Measurements from ENCODE around the gene SPATA9. TPM values are rescaled to one million over a fixed set of nuclear protein-coding genes. Genes with fewer than 3 reads are reported as not detected.

SPATA9 gene
- total RNA-seq, 1 donor from 2014 or later = not detected

DNA sequence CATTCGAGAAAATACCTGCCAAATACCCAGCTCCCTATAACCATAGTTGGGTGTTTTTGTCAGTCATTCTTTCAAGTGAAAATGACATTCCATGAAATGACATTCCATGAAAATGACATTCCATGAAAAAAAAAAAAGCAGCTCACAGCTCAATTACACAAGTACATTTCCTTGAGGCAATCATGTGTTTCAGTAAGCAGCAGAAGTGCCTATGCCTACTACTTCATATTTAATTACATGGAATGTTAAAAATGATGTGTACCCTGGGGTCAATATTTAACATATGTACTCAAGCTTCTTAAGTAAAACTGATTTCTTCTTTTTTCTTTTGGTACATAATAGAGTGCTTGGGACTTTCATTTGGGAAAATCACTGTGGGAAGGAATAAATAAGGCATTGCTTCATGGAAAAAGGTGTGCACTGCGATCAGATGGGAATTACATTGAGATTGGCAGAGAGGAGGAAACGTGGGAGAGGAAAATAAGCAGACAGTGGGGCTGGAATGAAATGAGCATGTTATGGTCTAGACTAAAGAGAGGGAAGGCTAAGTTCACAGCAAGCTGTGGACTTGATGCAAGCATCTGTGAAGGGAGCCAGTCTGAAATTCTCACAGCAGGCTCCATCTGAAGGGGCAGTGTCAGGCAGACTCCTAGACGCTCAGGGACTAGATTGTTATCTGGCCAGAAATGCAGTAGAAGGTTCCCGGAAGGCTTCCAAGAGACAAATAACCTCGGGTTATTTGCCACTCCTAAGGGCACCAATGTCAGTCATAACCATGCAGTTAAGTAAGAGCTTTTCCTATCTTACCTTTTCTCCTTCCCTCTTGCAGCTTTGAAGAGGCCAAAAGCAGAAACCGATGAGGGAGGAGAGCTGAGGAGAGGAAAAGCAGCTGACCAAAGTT lies 15.2 kb upstream of the SPATA9 start:
- intact Hi-C loops (cut with micrococcal nuclease) = no loop called here
- ATAC-seq (no peak), DNase-seq (no peak)

GRCh38 chr5:95690333-95690732 lies 7.5 kb upstream of the SPATA9 start:
- ATAC-seq (no peak), DNase-seq (no peak)
- intact Hi-C loops (cut with micrococcal nuclease) = no loop called here

DNA sequence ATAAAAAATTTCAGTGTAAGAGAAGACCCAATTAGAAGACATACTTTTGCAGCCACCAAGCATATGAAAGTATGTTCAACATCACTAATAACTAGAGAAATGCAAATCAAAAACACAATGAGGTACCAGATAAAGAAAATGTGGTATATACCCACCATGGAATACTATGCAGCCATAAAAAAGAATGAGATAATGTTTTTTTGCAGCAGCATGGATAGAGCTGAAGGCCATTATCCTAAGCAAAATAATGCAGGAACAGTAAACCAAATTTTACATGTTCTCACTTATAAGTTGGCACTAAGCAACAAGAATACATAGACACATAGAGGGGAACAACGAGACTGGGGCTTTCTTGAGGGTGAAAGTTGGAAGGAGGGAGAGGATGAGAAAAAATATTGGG lies 6.9 kb upstream of the SPATA9 start:
- DNase-seq (no peak), ATAC-seq (no peak)
- intact Hi-C loops (cut with micrococcal nuclease) = no loop called here

GRCh38 chr5:95686651-95687050 lies 3.9 kb upstream of the SPATA9 start:
- intact Hi-C loops (cut with micrococcal nuclease) = no loop called here
- no peak for ATAC-seq
- no peak for DNase-seq

- intact Hi-C loops (cut with micrococcal nuclease) = no loop called here
- ATAC-seq = no peak
- DNase-seq = no peak
Measured at GRCh38 chr5:95684361-95684760, 1.6 kb upstream of the SPATA9 start.

DNA sequence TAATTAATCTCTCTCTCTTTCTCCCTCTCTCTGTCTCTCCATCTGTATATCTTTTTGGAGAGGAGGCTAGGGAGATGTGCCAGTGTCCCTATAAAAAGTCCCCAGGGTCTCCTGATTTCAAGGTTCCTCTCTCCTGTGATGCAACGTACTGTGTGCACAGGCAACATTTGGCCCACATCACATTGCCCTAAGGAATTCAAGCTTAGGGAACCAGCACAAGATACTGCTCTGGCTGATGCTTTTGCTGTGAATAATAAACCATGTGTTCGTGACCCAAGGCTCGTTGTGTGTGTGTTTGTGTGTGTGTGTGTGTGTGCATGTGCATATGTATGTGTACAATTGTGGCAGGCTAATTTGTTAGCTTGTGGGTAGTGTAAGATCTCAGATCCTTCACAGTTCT lies 9.7 kb downstream of the SPATA9 start:
- DNase-seq = peak; percentile 35
- intact Hi-C loops (cut with micrococcal nuclease) = no loop called here
- peak; percentile 58 for ATAC-seq

GRCh38 chr5:95672641-95673040 lies 10.2 kb downstream of the SPATA9 start:
- no peak for ATAC-seq
- no peak for DNase-seq
- intact Hi-C loops (cut with micrococcal nuclease) = no loop called here

DNA sequence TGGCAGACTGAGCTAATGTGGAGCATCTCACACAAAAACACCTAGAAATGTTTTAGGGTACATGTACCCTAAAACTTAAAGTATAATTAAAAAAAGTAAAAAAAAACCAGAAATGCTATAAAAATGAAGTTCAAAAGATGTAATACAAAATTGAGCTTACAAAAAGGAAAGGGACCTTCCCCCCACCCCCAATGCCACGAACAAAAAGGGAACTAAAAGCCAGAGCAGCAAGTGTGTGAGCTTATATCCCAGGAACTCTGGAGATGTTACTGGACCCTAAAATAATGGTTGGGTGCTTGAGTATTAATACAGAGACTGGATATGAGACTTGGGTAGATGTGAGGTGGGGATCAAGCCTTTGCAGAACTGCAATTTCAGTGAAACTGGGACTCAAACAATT lies 11.0 kb downstream of the SPATA9 start:
- ATAC-seq (no peak), DNase-seq (no peak)
- intact Hi-C loops (cut with micrococcal nuclease) = no loop called here

- intact Hi-C loops (cut with micrococcal nuclease) = no loop called here
- no peak for DNase-seq
- no peak for ATAC-seq
Measured at GRCh38 chr5:95670568-95670967, 12.2 kb downstream of the SPATA9 start.

DNA sequence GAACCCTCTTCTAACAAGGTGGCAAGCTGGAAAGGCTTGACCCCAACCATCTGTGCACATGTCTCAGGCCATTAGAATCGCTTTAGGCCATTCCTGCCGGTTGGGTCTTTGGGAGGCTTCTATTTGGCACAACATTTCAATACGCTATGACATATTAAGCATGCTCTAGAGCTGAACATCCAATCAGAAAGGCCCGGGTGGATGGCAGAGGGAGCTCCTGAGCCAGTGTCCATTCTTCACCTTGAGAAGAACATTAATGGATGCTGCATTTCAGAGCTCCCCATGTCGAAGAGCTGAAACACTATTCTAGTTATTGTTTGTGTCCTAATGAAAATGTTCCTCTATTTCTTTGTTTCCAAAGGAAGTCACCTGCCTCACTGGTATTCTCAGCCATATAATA lies 12.8 kb downstream of the SPATA9 start:
- ATAC-seq (no peak), DNase-seq (no peak)
- intact Hi-C loops (cut with micrococcal nuclease) = loop anchor here (10.0 kb wide), 1 partner anchor 175 kb away; no protein-coding TSS in a partner anchor

DNA sequence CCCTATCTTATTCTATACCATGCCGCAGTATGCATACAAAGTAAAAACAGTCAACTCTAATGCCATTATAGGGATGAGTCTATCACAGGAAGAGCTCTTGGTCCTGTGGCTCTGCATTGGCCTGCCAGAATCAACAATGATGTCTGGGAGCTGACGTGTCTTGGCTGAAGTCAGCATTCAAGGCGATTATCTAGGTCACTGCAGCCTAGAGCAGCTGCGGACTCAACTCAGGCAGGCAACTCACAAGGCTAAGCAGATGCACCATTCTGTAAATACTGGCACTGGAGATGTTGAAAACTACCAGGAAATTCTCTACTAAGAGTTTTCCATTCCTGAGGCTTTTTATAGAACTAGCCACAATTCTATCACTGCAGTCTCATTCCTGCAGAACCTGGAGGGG lies 13.3 kb downstream of the SPATA9 start:
- intact Hi-C loops (cut with micrococcal nuclease) = loop anchor here (10.0 kb wide), 1 partner anchor 175 kb away; no protein-coding TSS in a partner anchor
- DNase-seq (peak; percentile 70), ATAC-seq (peak; percentile 98)

- intact Hi-C loops (cut with micrococcal nuclease) = loop anchor here (10.0 kb wide), 1 partner anchor 176 kb away; no protein-coding TSS in a partner anchor
- no peak for DNase-seq
- no peak for ATAC-seq
Measured at GRCh38 chr5:95668728-95669127, 14.1 kb downstream of the SPATA9 start.

- DNase-seq = no peak
- intact Hi-C loops (cut with micrococcal nuclease) = loop anchor here (10.0 kb wide), 1 partner anchor 177 kb away; no protein-coding TSS in a partner anchor
- no peak for ATAC-seq
Measured at GRCh38 chr5:95668216-95668615, 14.6 kb downstream of the SPATA9 start.

DNA sequence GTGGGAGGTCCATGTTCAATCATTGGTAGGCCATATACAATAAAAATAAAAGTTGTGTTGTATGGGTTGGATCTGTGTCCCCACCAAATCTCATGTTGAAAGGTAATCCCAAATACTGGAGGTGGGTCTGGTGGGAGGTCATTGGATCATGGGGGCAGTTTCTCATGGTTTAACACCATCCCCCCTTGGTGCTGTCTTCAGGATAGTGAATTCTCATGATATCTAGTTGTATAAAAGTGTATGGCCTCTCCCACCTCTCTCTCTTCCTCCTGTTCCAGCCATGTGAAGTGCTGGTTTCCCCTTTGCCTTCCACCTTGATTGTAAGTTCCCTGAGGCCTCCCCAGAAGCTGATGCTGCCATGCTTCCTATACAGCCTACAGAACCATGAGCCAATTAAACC lies 15.1 kb downstream of the SPATA9 start:
- intact Hi-C loops (cut with micrococcal nuclease) = loop anchor here (10.0 kb wide), 1 partner anchor 177 kb away; no protein-coding TSS in a partner anchor
- no peak for ATAC-seq
- DNase-seq = no peak

- intact Hi-C loops (cut with micrococcal nuclease) = loop anchor here (10.0 kb wide), 1 partner anchor 178 kb away; no protein-coding TSS in a partner anchor
- no peak for DNase-seq
- ATAC-seq = no peak
Measured at GRCh38 chr5:95667061-95667618, 15.7 kb downstream of the SPATA9 start.

DNA sequence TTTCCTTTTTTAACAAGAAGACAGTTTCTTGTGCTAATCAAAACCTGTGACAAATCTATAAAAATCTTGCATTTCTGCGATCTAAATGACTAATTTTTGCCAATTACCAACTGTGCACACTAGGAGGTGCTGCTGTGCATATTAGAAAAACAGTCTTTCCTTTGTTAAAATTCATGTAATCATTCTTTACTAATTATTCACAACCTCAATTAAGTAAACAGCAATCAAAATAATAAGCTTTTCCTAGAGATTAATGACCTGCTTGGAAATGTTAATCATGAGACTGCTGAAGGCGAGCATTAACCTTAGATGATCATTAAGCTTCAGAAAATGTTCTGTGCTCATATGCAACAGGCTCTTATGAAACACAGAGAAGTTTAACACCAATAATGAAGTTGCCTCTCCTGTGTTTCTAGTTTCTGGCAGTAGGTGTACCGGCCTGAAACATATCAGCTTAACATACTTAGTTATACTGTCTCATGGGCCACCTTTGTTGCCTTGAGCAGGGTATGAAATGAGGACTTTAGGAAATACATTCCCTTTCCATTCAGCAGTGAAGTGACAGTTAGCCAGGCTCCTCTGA lies 18.5 kb downstream of the SPATA9 start:
- ATAC-seq = peak; percentile 27

DNA sequence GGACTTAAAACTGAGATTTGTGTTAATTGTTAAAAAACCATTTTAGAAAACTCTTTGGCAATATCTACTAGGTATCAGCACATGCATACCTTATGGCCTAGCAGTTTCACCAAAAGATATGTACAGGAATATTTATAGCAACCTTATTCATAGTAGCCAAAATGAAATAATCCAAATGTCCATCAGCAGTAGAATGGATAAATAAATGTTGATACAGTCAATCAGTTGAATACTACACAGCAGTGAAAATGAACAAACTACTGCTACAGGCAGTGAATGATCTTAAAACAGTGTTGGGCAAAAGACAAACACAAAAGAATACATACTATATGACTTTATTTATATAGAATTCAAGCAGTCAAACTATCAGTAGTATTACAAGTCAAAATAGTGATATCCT lies 19.8 kb downstream of the SPATA9 start:
- intact Hi-C loops (cut with micrococcal nuclease) = loop anchor here (10.0 kb wide), 1 partner anchor 182 kb away; no protein-coding TSS in a partner anchor
- no peak for DNase-seq
- no peak for ATAC-seq

More for the DNA sequence above, 18.5 kb downstream of the SPATA9 start:
- intact Hi-C loops (cut with micrococcal nuclease) = loop anchor here (10.0 kb wide), 1 partner anchor 181 kb away; no protein-coding TSS in a partner anchor
- DNase-seq = no peak

DNA sequence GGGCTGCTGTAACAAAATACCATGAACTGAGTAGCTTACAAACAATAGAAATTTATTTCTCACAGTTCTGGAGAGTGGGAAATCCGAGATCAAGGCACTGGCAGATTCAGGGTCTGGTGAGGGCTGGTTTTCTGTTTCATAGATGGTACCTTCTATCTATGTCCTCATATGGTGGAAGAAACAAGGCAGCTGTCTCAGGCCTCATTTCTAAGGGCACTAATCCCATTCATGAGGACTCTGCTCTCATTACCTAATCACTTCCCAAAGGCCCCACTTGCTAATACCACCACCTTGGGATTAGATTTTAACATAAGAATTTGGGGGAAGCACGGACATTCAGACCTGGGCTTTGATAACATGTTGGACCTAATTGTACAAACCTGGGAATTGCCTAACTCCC lies 22.7 kb downstream of the SPATA9 start:
- ATAC-seq (no peak), DNase-seq (no peak)
- intact Hi-C loops (cut with micrococcal nuclease) = loop anchor here (10.0 kb wide), 1 partner anchor 185 kb away; no protein-coding TSS in a partner anchor

- DNase-seq (no peak), ATAC-seq (no peak)
- intact Hi-C loops (cut with micrococcal nuclease) = no loop called here
Measured at GRCh38 chr5:95655575-95655974, 27.2 kb downstream of the SPATA9 start.

DNA sequence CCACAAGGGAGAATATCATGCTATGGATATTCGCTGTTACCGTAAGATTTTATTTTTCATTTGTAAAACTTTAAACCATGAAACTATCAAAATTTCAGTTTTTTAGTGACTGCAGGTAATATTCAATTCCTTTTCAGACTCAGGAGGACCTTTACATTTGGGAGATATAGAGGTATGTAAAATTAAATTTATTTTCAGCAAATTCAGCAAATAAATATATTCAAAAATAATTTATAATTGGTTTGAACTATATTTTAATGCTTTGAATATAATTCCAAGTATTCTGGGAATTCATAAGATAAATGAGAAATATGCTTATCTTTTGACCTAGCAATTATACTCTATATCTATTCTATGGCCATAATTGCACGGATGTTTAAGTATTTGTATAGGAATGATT lies 28.6 kb downstream of the SPATA9 start:
- intact Hi-C loops (cut with micrococcal nuclease) = no loop called here
- ATAC-seq (no peak), DNase-seq (no peak)

Data from left ventricle myocardium superior (tissue), 1 donor.